ENCODE data around the gene PXDN. TPM values are rescaled to one million over a fixed set of nuclear protein-coding genes. Genes with fewer than 3 reads are reported as not detected.
"Not testable (repeated sequence)": the region's sequence is repeated elsewhere in the genome, so short reads cannot be mapped to it uniquely, and the experiment has no call there.

The PXDN gene
- total RNA-seq, 1 experiment from 2014 or later = 0.13 TPM

GRCh38 chr2:1726558-1726957 lies 17.8 kb downstream of the PXDN start:
- DNase-seq (ENCODE audit: low spot score) = no peak

- DNase-seq (ENCODE audit: low spot score) = not testable (repeated sequence)
Measured at GRCh38 chr2:1724351-1724750, 20.0 kb downstream of the PXDN start.

GRCh38 chr2:1723397-1724042 lies 20.8 kb downstream of the PXDN start:
- no peak for DNase-seq (ENCODE audit: low spot score)

- DNase-seq (ENCODE audit: low spot score) = no peak
Measured at GRCh38 chr2:1722692-1723091, 21.6 kb downstream of the PXDN start.

- no peak for DNase-seq (ENCODE audit: low spot score)
Measured at GRCh38 chr2:1721706-1722646, 22.3 kb downstream of the PXDN start.

GRCh38 chr2:1718339-1719220 lies 25.7 kb downstream of the PXDN start:
- DNase-seq (ENCODE audit: low spot score) = no peak

- DNase-seq (ENCODE audit: low spot score) = no peak
Measured at GRCh38 chr2:1717113-1717512, 27.2 kb downstream of the PXDN start.

- DNase-seq (ENCODE audit: low spot score) = no peak
Measured at GRCh38 chr2:1716441-1716840, 27.9 kb downstream of the PXDN start.

GRCh38 chr2:1716014-1716305 lies 28.4 kb downstream of the PXDN start:
- DNase-seq (ENCODE audit: low spot score) = not testable (repeated sequence)

GRCh38 chr2:1715184-1716013 lies 28.9 kb downstream of the PXDN start:
- no peak for DNase-seq (ENCODE audit: low spot score)

GRCh38 chr2:1714291-1715064 lies 29.8 kb downstream of the PXDN start:
- no peak for DNase-seq (ENCODE audit: low spot score)

- DNase-seq (ENCODE audit: low spot score) = no peak
Measured at GRCh38 chr2:1713839-1714236, 30.5 kb downstream of the PXDN start.

- no peak for DNase-seq (ENCODE audit: low spot score)
Measured at GRCh38 chr2:1713142-1713838, 31.0 kb downstream of the PXDN start.

GRCh38 chr2:1709946-1710560 lies 34.3 kb downstream of the PXDN start:
- DNase-seq (ENCODE audit: low spot score) = no peak

GRCh38 chr2:1709335-1709605 lies 35.0 kb downstream of the PXDN start:
- no peak for DNase-seq (ENCODE audit: low spot score)

- no peak for DNase-seq (ENCODE audit: low spot score)
Measured at GRCh38 chr2:1708476-1709334, 35.6 kb downstream of the PXDN start.

GRCh38 chr2:1707771-1708418 lies 36.4 kb downstream of the PXDN start:
- no peak for DNase-seq (ENCODE audit: low spot score)
